ENCODE data around the gene RIN2.

RIN2 gene

GRCh38 chr20:19758133-19758500 lies at the start of gene RIN2:
Gene RIN2 (plus strand): TSS chr20:19758258. CDS start chr20:19889602, 131,344 bp downstream.
- Histone ChIP-seq H3K27ac (ENCODE audit: low read length) (no peak within 1 kb of the TSS), H3K36me3 (ENCODE audit: control insufficient read depth, low read depth, low read length) (no peaks in the 10 kb centered on the region), H3K27me3 (ENCODE audit: control insufficient read depth, insufficient read depth, low read length) (peaks cover 35% of the 10 kb centered on the region), H3K9me3 (ENCODE audit: control insufficient read depth, low read depth, low read length) (no peaks in the 10 kb centered on the region), H3K4me3 (ENCODE audit: low read length) (peak within 1 kb of the TSS; percentile 80), H3K9ac (ENCODE audit: low read length) (peak within 1 kb of the TSS; percentile 39), H3K4me1 (ENCODE audit: control insufficient read depth, low read depth, low read length) (peaks cover 5% of the 10 kb centered on the region)

- Histone ChIP-seq H3K27me3 (ENCODE audit: control insufficient read depth, insufficient read depth, low read length) (no peaks in the 10 kb centered on the region), H3K9me3 (ENCODE audit: control insufficient read depth, low read depth, low read length) (no peaks in the 10 kb centered on the region), H3K27ac (ENCODE audit: low read length) (no peak overlapping the region), H3K4me1 (ENCODE audit: control insufficient read depth, low read depth, low read length) (no peaks in the 10 kb centered on the region), H3K9ac (ENCODE audit: low read length) (no peak overlapping the region), H3K4me3 (ENCODE audit: low read length) (no peak overlapping the region), H3K36me3 (ENCODE audit: control insufficient read depth, low read depth, low read length) (no peaks in the 10 kb centered on the region)
Measured at GRCh38 chr20:19709635-19710335, 48.3 kb upstream of the RIN2 start.

- Histone ChIP-seq H3K27ac (ENCODE audit: low read length) (no peak overlapping the region), H3K4me1 (ENCODE audit: control insufficient read depth, low read depth, low read length) (no peaks in the 10 kb centered on the region), H3K9ac (ENCODE audit: low read length) (no peak overlapping the region), H3K36me3 (ENCODE audit: control insufficient read depth, low read depth, low read length) (no peaks in the 10 kb centered on the region), H3K4me3 (ENCODE audit: low read length) (no peak overlapping the region), H3K27me3 (ENCODE audit: control insufficient read depth, insufficient read depth, low read length) (no peaks in the 10 kb centered on the region), H3K9me3 (ENCODE audit: control insufficient read depth, low read depth, low read length) (no peaks in the 10 kb centered on the region)
Measured at GRCh38 chr20:19710336-19711120, 47.5 kb upstream of the RIN2 start.

GRCh38 chr20:19711126-19711525 lies 46.9 kb upstream of the RIN2 start:
- no peak overlapping the region for H3K27ac ChIP-seq (ENCODE audit: low read length)

GRCh38 chr20:19712721-19713260 lies 45.3 kb upstream of the RIN2 start:
- no peak overlapping the region for H3K27ac ChIP-seq (ENCODE audit: low read length)
- no peaks in the 10 kb centered on the region for H3K4me1 ChIP-seq (ENCODE audit: control insufficient read depth, low read depth, low read length)
- no peaks in the 10 kb centered on the region for H3K36me3 ChIP-seq (ENCODE audit: control insufficient read depth, low read depth, low read length)
- no peak overlapping the region for H3K4me3 ChIP-seq (ENCODE audit: low read length)
- no peaks in the 10 kb centered on the region for H3K27me3 ChIP-seq (ENCODE audit: control insufficient read depth, insufficient read depth, low read length)
- H3K9ac ChIP-seq (ENCODE audit: low read length) = no peak overlapping the region
- no peaks in the 10 kb centered on the region for H3K9me3 ChIP-seq (ENCODE audit: control insufficient read depth, low read depth, low read length)

More at GRCh38 chr20:19711126-19711525, 46.9 kb upstream of the RIN2 start:
- Histone ChIP-seq H3K4me3 (ENCODE audit: low read length) (no peak overlapping the region), H3K9ac (ENCODE audit: low read length) (no peak overlapping the region), H3K9me3 (ENCODE audit: control insufficient read depth, low read depth, low read length) (no peaks in the 10 kb centered on the region), H3K36me3 (ENCODE audit: control insufficient read depth, low read depth, low read length) (no peaks in the 10 kb centered on the region), H3K27me3 (ENCODE audit: control insufficient read depth, insufficient read depth, low read length) (no peaks in the 10 kb centered on the region), H3K4me1 (ENCODE audit: control insufficient read depth, low read depth, low read length) (no peaks in the 10 kb centered on the region)

- Histone ChIP-seq H3K9me3 (ENCODE audit: control insufficient read depth, low read depth, low read length) (no peaks in the 10 kb centered on the region), H3K27ac (ENCODE audit: low read length) (no peak overlapping the region), H3K4me3 (ENCODE audit: low read length) (no peak overlapping the region), H3K4me1 (ENCODE audit: control insufficient read depth, low read depth, low read length) (no peaks in the 10 kb centered on the region), H3K36me3 (ENCODE audit: control insufficient read depth, low read depth, low read length) (no peaks in the 10 kb centered on the region), H3K27me3 (ENCODE audit: control insufficient read depth, insufficient read depth, low read length) (no peaks in the 10 kb centered on the region), H3K9ac (ENCODE audit: low read length) (no peak overlapping the region)
Measured at GRCh38 chr20:19713822-19714578, 44.1 kb upstream of the RIN2 start.

- no peaks in the 10 kb centered on the region for H3K36me3 ChIP-seq (ENCODE audit: control insufficient read depth, low read depth, low read length)
- H3K4me3 ChIP-seq (ENCODE audit: low read length) = no peak overlapping the region
- no peaks in the 10 kb centered on the region for H3K9me3 ChIP-seq (ENCODE audit: control insufficient read depth, low read depth, low read length)
- no peak overlapping the region for H3K9ac ChIP-seq (ENCODE audit: low read length)
- no peaks in the 10 kb centered on the region for H3K4me1 ChIP-seq (ENCODE audit: control insufficient read depth, low read depth, low read length)
- H3K27me3 ChIP-seq (ENCODE audit: control insufficient read depth, insufficient read depth, low read length) = no peaks in the 10 kb centered on the region
- H3K27ac ChIP-seq (ENCODE audit: low read length) = no peak overlapping the region
Measured at GRCh38 chr20:19714579-19714840, 43.5 kb upstream of the RIN2 start.

- Histone ChIP-seq H3K9ac (ENCODE audit: low read length) (no peak overlapping the region), H3K27me3 (ENCODE audit: control insufficient read depth, insufficient read depth, low read length) (no peaks in the 10 kb centered on the region), H3K9me3 (ENCODE audit: control insufficient read depth, low read depth, low read length) (no peaks in the 10 kb centered on the region), H3K27ac (ENCODE audit: low read length) (no peak overlapping the region), H3K4me3 (ENCODE audit: low read length) (no peak overlapping the region), H3K4me1 (ENCODE audit: control insufficient read depth, low read depth, low read length) (no peaks in the 10 kb centered on the region), H3K36me3 (ENCODE audit: control insufficient read depth, low read depth, low read length) (no peaks in the 10 kb centered on the region)
Measured at GRCh38 chr20:19715986-19716385, 42.1 kb upstream of the RIN2 start.

- Histone ChIP-seq H3K36me3 (ENCODE audit: control insufficient read depth, low read depth, low read length) (no peaks in the 10 kb centered on the region), H3K9ac (ENCODE audit: low read length) (no peak overlapping the region), H3K4me1 (ENCODE audit: control insufficient read depth, low read depth, low read length) (no peaks in the 10 kb centered on the region), H3K9me3 (ENCODE audit: control insufficient read depth, low read depth, low read length) (no peaks in the 10 kb centered on the region), H3K4me3 (ENCODE audit: low read length) (no peak overlapping the region), H3K27ac (ENCODE audit: low read length) (no peak overlapping the region), H3K27me3 (ENCODE audit: control insufficient read depth, insufficient read depth, low read length) (no peaks in the 10 kb centered on the region)
Measured at GRCh38 chr20:19718880-19719279, 39.2 kb upstream of the RIN2 start.

- Histone ChIP-seq H3K4me1 (ENCODE audit: control insufficient read depth, low read depth, low read length) (no peaks in the 10 kb centered on the region), H3K27ac (ENCODE audit: low read length) (no peak overlapping the region), H3K36me3 (ENCODE audit: control insufficient read depth, low read depth, low read length) (no peaks in the 10 kb centered on the region), H3K9ac (ENCODE audit: low read length) (no peak overlapping the region), H3K9me3 (ENCODE audit: control insufficient read depth, low read depth, low read length) (no peaks in the 10 kb centered on the region), H3K4me3 (ENCODE audit: low read length) (no peak overlapping the region), H3K27me3 (ENCODE audit: control insufficient read depth, insufficient read depth, low read length) (no peaks in the 10 kb centered on the region)
Measured at GRCh38 chr20:19720991-19721390, 37.1 kb upstream of the RIN2 start.

GRCh38 chr20:19723051-19723450 lies 35.0 kb upstream of the RIN2 start:
- Histone ChIP-seq H3K9me3 (ENCODE audit: control insufficient read depth, low read depth, low read length) (no peaks in the 10 kb centered on the region), H3K27ac (ENCODE audit: low read length) (no peak overlapping the region), H3K36me3 (ENCODE audit: control insufficient read depth, low read depth, low read length) (no peaks in the 10 kb centered on the region), H3K9ac (ENCODE audit: low read length) (no peak overlapping the region), H3K4me1 (ENCODE audit: control insufficient read depth, low read depth, low read length) (no peaks in the 10 kb centered on the region), H3K4me3 (ENCODE audit: low read length) (no peak overlapping the region), H3K27me3 (ENCODE audit: control insufficient read depth, insufficient read depth, low read length) (no peaks in the 10 kb centered on the region)
